HG03354 (cell line): Measurements from ENCODE around the gene SLC44A4.
"Not testable (repeated sequence)": the region's sequence is repeated elsewhere in the genome, so short reads cannot be mapped to it uniquely, and the experiment has no call there.

Source experiments
- ATAC-seq: cut with Tn5 transposase; IDR thresholded peaks from one replicate; pipeline ENCODE4 v1.9.1; 2021; ENCODE audit warnings: mild to moderate bottlenecking; ENCODE audit not compliant: unreplicated experiment, poor library complexity, severe bottlenecking

The SLC44A4 gene

DNA sequence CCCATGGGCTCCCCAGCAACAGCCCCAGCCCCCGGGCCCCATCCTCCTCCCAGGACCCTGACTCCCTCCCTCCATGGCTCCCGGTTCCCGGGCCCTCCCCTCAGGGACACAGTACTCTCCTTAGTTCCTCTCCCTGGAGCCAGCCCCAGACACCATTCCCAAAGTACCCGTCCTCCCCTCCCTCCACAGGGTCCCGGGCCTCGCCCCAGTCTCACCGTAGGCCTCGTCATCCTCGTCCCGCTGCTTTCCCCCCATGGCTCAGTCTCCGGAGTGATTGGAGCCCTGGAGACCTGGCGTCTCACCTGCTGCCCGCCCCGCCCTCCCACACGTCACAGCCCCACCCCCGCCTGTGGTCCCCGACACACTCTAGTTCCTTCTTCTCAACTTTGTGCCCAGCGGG, at the start of gene SLC44A4:
TSS of gene SLC44A4 (minus strand) at position 272 of the 400 bp plus-strand sequence. CDS start at position 255, 17 bp downstream.
- no peak for ATAC-seq

DNA sequence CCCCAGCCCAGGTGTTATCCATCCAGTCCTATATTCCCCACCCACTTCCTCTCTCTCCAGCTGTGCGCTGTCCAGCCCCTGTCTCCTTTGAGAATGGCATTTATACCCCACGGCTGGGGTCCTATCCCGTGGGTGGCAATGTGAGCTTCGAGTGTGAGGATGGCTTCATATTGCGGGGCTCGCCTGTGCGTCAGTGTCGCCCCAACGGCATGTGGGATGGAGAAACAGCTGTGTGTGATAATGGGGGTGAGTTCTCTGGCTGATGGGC, 49.8 kb upstream of the SLC44A4 start:
- ATAC-seq = no peak

DNA sequence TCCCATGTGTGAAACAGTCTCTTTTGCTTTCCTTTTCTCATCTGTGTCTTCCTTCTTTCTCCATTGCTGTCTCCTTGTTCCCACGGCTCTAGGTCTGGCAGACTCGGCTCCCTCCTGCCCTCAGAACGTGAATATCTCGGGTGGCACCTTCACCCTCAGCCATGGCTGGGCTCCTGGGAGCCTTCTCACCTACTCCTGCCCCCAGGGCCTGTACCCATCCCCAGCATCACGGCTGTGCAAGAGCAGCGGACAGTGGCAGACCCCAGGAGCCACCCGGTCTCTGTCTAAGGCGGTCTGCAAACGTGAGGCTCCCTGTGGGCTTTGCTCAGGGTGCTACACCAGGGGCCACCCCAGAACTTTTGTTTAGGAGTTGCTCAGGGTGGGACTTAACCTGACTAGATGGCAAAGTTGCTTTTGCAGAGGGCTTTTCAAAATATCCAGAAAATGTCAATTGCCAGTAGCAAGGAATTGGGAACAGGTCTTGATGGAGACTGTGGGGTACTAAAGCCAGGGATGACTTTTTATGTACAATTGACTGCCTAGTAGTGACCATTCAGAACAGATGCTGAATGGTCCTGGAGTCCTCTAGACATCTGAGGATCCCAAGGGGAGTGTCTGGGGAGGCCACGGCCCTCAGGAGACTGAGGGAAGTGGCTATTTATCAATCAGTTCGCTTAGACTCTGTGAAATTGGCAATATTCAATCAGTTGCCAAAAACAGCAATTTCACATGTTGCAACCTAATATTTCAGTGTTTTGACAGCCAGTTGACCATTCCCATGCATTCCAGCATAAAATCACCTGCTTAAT, 49.3 kb upstream of the SLC44A4 start:
- ATAC-seq = no peak

DNA sequence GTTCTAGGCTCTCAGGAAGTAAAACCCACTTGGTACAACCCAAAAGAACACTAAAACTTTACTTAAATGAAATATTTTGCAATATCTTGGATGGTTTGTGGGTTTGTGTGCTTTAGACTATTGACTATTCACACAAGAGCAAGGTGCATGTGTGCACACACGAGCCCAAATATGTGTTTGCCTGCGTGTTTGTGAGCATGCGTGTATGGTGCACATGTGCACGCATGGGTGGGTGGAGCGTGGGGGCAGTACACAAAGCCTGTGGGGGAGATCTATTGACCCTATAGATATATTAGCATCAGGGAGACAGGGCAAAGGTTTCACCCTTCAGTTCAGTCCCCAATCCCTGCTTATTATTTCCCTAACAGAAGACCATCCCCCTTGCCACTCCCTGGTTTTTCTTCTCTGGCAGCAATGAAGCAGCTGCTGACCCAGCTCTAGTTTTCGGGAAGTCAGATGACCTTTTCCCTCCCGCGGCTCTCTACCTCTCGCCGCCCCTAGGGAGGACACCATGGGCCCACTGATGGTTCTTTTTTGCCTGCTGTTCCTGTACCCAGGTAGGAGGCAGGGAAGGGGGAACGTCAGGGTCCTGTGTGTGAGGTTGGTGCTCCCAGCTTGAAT, 48.6 kb upstream of the SLC44A4 start, which contains the start of gene C2:
TSS of gene C2 (plus strand) at position 476 of the 621 bp plus-strand sequence. CDS start at position 512, 36 bp downstream.
- no peak for ATAC-seq

DNA sequence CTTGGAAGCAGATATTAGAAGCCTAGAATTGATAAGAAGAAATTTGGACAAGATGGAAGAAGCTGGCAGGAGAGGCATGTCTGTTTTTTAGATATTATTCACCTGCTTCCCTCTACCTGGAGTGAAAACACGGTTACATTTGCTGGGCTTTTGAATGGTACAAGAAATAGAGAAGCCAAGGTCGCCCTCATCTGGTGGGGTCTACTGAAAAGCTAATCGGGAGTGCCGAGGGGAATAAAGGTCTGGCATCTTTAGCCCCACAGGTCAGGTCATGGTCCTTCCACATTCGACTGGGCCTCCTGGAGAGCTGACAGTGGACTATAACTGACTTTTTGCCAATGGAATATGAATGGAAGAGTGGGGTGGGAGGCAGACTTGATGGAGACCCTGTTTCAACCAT, 44.1 kb upstream of the SLC44A4 start:
- ATAC-seq = no peak

DNA sequence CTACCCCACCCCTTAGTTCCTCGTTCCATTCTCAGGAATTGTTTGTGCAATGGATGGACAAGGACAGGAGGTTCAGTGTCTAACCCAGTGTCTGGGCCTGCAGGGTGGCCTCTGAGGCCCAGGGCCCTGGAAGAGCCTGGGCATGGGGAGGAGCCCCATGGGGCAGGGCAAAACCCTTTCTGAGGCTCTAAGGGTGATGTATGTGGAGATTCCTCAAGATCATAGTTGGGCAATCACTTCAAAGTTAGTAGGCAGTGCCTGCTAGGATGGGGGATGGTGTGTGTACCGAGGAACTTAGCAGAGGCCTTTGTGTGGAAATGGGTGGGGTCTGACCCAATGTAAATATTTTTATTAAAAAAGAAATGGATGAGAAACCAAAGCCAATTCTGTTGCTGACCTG, 42.0 kb upstream of the SLC44A4 start:
- ATAC-seq = no peak

DNA sequence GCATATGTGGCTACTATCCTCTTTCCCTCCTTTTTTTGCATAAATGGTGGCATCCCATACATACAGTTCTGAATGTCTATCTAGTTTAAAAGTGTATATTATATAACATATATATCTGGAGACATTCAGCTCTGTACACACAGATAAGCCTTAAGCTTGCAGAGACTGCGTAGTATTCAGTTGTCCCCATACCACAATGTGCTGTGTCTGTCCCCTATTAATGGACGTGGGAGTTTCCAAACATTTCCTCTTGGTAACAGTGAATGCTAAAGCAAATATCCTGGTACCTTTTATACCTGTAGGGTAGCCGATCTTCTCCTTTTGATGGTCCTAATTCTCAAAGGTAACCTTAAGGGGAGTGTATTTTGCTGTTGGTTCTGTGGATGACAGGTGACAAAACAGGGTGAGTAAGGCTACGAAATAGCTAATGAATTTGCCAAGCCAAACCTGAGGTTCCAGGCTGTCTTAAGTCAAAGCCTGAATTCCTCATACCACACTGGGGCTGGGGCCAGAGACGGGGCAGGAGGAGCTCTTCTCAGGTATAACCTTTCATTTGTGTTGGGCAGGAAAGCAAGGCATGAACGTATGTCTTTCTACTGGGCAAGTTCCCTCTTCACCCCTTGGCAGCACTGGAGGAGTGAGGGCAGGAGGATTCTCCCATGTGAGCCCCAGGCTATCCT, 41.0 kb upstream of the SLC44A4 start:
- no peak for ATAC-seq

DNA sequence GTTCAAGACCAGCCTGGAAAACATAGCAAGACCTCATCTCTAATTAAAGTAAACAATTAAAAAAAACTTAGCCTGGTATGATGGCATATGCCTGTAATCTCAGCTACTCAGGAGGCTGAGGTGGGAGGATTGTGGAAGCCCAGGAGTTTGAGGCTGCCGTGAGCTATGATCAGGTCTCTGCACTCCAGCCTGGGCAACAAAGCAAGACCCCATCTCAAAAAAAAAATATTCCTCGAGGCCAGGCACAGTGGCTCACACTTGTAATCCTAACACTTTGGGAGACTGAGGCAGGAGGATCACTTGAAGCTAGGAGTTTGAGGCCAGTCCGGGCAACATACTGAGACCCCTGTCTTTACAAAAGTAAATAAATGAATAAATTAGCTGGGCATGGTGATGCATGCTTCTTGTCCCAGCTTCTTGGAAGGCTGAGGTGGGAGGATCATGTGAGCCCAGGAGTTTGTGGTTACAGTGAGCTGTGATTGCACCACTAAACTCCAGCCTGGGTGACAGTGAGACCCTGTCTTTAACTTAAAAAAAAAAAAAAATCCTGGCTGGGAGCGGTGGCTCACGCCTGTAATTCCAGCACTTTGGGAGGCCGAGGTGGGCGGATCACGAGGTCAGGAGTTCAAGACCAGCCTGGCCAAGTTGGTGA, 39.4 kb upstream of the SLC44A4 start:
- no peak for ATAC-seq

DNA sequence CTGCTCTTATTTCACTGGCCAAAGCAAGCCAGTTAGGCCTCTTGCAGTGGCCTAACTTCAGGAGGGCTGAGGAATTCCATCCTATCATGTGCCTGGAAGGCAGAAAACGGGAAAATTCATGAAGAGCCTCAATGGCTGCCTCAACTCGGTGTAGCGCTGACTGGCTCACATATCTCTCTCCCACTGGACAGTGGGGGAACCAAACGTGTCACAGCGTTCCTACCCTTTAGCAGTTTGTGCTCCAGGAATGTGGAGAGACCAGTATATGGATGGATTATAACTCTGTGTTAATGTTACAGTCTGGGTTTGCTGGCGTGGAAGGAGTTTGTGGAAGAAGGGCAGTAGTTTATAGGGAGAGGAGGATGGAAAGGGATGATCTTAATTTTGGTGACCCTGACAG, 37.0 kb upstream of the SLC44A4 start:
- no peak for ATAC-seq

DNA sequence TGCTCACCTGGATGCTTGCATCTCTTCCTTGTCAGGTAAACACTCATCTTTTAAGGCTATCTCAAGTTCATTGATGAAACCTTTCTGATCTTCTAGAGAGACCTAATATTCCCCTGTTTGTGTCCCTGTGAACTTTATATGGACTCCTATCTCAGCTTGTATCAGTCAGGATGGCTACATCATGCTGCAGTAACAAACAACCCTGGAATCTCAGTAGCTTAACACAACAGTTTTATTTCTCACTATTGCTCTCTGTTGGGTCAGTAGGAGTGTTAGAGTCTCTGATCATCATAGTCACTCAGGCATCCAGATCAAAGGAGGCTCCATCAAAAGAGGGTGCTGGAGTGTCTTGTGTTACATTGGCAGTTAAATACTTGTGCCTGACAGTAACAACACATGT, 36.6 kb upstream of the SLC44A4 start:
- no peak for ATAC-seq

DNA sequence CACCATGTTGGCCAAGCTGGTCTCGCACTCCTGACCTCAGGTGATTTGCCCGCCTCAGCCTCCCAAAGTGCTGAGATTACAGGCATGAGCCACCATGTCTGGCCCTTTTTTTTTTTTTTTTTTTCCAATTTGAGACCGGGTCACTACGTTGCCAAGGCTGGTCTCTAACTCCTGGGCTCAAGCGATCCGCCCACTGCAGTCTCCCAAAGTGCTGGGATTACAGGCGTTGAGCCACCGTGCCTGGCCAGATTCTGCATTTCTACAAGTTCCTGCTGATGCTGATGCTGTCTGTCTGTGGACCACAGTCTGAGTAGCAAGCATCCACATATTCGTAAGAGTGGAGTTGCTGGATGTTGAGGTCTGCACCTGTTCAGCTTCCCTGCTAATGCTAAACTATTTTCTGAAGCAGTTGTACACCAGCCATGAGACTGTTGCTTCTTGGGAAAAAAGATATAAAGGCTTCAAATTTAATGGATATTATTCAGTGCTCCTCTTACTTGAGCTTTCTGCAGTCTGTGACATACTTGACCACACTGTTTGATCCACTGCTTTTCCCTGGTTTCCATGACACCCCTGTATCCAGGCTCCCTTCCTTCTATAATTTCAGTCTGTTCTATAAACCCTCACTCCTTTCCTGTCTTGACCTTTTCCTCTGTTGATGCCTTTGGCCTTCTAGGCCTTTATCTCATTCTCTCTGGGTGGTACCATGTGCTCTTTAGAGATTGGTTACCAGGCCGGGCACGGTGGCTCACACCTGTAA, 33.2 kb upstream of the SLC44A4 start:
- no peak for ATAC-seq

DNA sequence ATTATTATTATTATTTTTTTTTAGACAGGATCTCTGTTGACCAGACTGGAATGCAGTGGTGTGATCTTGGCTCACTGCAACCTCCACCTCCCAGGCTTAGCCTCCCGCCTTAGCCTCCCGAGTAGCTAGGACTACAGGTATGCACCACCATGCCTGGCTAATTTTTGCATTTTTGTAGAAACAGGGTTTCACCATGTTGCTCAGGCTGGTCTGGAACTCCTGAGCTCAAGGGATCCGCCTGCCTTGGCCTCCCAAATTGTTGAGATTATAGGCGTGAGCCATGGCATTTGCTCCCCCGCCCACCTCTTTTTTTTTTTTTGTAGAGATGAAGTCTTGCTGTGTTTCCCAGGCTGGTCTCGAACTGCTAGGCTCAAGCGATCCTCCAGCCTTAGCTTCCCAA, 30.5 kb upstream of the SLC44A4 start:
- not testable (repeated sequence) for ATAC-seq

DNA sequence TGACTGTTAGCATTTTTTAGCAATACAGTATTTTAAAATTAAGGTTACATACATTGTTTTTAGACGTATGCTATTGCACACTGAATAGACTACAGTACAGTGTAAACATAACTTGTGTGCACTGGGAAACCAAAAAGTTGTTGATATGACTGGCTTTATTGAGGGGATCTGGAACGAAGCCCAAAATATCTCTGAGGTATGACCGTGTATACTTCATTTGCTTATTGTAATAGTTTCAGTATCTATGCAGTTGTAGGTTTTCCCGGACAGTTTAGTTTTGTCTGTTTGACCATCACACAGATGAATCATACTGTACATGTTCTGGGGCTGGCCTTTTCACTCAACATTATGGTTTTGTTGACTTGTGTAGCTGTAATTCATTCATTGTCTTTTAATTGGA, 30.0 kb upstream of the SLC44A4 start:
- ATAC-seq = peak; percentile 88

DNA sequence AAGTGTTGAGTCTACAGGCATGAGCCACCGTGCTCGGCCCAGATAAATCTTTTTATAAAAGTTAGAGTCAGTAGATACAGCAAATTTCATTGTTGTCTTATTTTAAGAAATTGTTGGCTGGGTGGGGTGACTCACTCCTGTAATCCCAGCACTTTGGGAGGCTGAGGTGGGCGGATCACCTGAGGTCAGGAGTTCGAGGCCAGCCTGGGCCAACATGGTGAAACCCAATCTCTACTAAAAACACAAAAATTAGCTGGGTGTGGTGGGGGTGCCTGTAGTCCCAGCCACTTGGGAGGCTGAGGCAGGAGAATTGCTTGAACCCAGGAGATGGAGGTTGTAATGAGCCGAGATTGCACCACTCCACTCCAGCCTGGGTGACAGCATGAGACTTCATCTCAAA, 29.5 kb upstream of the SLC44A4 start:
- not testable (repeated sequence) for ATAC-seq

DNA sequence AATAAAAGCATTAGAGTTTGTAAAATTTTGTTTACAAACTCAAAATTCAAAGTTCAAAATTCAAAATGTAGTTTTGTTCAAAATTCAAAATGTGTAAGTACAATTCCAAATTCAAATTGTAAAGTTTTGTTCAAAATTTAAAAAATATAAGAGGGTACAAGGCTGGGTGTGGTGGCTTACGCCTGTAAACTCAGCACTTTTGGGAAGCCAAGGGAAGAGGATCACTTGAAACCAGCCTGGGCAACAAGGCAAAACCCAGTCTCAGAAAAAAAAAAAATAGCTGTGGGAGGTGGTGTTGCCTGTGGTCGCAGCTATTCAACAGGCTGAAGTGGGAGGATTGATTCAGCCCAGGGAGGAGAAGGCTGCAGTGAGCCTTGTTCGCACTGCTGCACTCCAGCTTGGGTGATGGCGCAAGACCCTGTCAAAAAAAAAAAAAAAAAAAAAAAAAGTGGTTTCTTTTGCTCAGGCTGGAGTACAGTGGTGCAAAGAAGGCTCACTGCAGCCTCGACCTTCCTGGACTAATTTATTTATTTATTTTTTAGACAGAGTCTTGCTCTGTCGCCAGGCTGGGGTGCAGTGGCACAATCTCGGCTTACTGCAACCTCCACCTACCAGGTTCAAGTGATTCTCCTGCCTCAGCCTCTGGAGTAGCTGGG, 28.5 kb upstream of the SLC44A4 start:
- no peak for ATAC-seq

DNA sequence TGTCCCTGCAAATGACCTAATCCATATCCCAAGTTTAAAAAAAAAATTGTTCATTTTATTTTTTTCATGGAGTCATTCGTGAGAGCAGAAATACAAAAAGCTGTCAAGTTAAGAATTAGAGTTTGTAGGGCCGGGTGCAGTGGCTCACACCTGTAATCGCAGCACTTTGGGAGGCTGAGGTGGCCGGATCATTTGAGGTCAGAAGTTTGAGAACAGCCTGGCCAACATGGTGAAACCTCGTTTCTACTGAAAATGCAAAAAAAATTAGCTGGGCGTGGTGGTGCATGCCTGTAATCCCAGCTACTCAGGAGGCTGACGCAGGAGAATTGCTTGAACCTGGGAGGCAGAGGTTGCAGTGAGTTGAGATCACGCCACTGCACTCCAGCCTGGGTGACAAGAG, 27.9 kb upstream of the SLC44A4 start:
- not testable (repeated sequence) for ATAC-seq

DNA sequence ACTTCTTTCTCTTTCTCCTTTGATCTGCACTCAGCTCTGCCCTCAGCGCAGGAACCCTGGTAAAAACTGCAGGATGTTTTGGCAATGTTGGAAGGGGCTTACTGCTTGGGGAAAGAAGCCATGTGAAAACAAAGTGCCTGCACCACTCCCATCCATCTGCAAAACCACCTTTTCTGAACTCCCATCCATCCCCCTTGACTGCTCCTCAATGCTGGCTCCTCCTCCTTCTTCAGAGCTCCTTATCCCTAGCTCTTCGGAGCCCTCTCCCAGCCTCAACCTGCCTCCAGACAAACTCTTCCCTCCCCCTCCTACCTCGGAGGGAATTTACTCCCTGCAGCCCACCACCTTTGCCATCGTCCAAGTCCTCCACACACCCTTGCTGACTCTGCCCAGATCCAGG, 27.3 kb upstream of the SLC44A4 start:
- no peak for ATAC-seq

DNA sequence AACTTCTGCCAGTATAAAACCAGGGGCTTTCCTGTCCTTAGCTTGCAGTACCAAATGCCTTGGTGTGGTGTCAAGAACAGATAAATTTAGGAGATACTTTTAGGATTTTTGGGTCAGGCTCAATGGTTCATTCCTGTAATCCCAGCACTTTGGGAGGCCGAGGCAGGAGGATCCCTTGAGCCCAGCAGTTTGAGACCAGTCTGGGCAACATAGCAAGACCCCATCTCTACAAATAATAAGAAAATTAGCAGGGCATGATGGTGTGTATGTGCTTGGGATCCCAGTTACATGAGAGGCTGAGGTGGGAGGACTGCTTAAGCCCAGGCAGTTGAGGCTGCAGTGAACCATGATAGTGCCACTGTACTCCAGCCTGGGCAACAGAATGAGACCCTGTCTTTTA, 26.2 kb upstream of the SLC44A4 start:
- no peak for ATAC-seq

DNA sequence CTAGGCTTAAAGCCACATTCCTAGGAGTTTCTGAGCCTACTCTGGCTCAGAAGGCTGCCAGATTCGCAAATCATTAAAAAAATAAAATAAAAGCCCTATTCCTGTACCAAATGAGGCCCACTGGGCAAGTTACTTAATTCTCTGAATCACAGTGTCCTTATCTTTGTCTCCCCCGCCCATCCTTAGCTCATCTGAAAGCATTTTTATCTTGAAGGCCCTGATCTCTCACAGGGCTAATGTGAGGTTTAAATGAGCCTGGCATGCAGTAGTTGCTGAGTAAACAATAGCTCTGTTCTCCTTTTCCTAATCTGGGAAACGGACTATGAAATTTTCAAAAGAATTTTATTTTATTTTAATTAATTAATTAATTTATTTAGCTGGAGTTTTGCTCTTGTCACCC, 25.2 kb upstream of the SLC44A4 start:
- ATAC-seq = no peak
